Loucy (cell line): ENCODE results near the gene NSFL1C.

Experiments used
- CTCF ChIP-seq: fragments of 200-600 bp; sonication (generic); conservative IDR thresholded peaks from 2 replicates; pipeline ENCODE4 v1.5.1; 2014; ENCODE audit warnings: mild to moderate bottlenecking, antibody characterized with exemption, low read length
- EZH2phosphoT487 ChIP-seq: fragments of 200-600 bp; IDR thresholded peaks from 2 replicates; pipeline ENCODE4 v1.6.1; 2018; ENCODE audit warnings: antibody characterized with exemption, mild to moderate bottlenecking, moderate library complexity, borderline replicate concordance

- TF ChIP-seq EZH2phosphoT487 (no peak), CTCF (no peak)
These were observed 72.0 kb downstream of the NSFL1C start for GRCh38 chr20:1394686-1395085.
